Purkinje cell (primary cell): ENCODE results near the gene DEFB118. TPM values are rescaled to one million over a fixed set of nuclear protein-coding genes. Genes with fewer than 3 reads are reported as not detected.

Experiments used
- polyA plus RNA-seq: library from polyadenylated mRNA; unstranded; fragments of >200 nt; fragmentation: Nextera tagmentation; gene quantifications from 2 replicates; pipeline ENCODE4 v1.2.1, GENCODE V29; 2014

The DEFB118 gene
- polyA plus RNA-seq = not detected in 2 replicates

GRCh38 chr20:31368301-31368700 is at the start of gene DEFB118:
Gene DEFB118 (plus strand): TSS chr20:31368601. CDS start chr20:31368651, 50 bp downstream.

GRCh38 chr20:31390490-31390889 is 22.1 kb downstream of the DEFB118 start, which contains the start of gene DEFB119:
Gene DEFB119 (minus strand): TSS chr20:31390590. CDS start chr20:31390483, 107 bp downstream.

GRCh38 chr20:31406115-31406514 is 37.7 kb downstream of the DEFB118 start, which contains the start of gene DEFB121:
Gene DEFB121 (minus strand): TSS chr20:31406215. CDS start chr20:31406152, 63 bp downstream.

Other genes with a start within 250 kb of the DEFB118 start
- not detected in 2 replicates for gene DEFB115, start 110.9 kb upstream of the DEFB118 start, polyA plus RNA-seq
- gene DEFB116, start 60.0 kb upstream of the DEFB118 start, polyA plus RNA-seq = not detected in 2 replicates
- gene DEFB119, start 22.0 kb downstream of the DEFB118 start, polyA plus RNA-seq = not detected in 2 replicates
- gene DEFB121, start 37.6 kb downstream of the DEFB118 start, polyA plus RNA-seq = not detected in 2 replicates
- not detected in 2 replicates for gene DEFB123, start 72.0 kb downstream of the DEFB118 start, polyA plus RNA-seq
- not detected in 2 replicates for gene DEFB124, start 106.5 kb downstream of the DEFB118 start, polyA plus RNA-seq
- gene REM1, start 106.7 kb downstream of the DEFB118 start, polyA plus RNA-seq = not detected in 2 replicates
- 20.3 and 27.0 TPM in 2 replicates for gene HM13, start 145.8 kb downstream of the DEFB118 start, polyA plus RNA-seq
- 0.41 and 0.75 TPM in 2 replicates for gene ID1, start 236.7 kb downstream of the DEFB118 start, polyA plus RNA-seq